ENCODE data around the gene DCLRE1A.

Gene DCLRE1A

DNA sequence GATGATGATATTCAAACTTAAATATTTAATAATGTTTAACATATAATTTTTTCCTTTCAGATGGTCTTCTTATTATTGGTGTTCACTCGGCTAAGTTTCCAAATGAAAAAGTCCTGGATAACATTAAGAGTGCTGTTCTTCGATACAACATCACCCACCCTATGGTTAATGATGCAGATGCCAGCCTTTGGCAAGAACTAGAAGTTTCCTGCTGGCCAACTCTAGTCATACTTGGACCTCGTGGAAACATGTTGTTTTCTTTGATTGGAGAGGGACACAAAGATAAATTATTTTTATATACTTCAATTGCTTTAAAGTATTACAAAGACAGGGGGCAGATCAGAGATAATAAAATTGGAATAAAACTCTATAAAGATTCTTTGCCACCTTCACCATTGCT lies 22.6 kb upstream of the DCLRE1A start:
- H3K9me3 ChIP-seq (ENCODE audit: control insufficient read depth, low read length) = no peaks in the 10 kb centered on the region
- no peak overlapping the region for H3K4me3 ChIP-seq (ENCODE audit: low read length)
- no peaks in the 10 kb centered on the region for H3K4me1 ChIP-seq (ENCODE audit: control insufficient read depth, insufficient read depth, low read length)
- H3K9ac ChIP-seq (ENCODE audit: low read length) = no peak overlapping the region
- no peaks in the 10 kb centered on the region for H3K27me3 ChIP-seq (ENCODE audit: control insufficient read depth, insufficient read depth, low read length)
- no peaks in the 10 kb centered on the region for H3K36me3 ChIP-seq (ENCODE audit: control insufficient read depth, insufficient read depth, low read length)

DNA sequence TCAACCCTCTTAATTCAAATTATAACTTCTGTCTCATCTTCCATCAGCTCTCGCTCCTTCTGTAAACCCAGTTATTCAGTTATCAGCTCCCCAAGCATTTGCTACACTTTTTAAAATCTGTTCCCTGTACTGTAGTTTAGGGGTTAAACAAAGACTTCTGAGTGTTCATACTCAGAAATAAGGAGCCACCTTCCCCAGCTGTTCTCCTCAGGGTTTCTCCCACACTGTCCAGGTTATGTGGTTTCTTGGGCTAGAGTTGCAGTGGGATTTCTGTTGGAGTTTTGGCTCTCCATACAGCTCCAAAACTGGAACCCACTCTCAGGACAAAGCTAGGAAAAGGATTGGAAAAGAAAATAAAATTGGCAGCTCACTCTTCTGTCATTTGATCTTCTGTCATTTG lies 21.3 kb upstream of the DCLRE1A start:
- Histone ChIP-seq H3K9ac (ENCODE audit: low read length) (no peak overlapping the region), H3K9me3 (ENCODE audit: control insufficient read depth, low read length) (no peaks in the 10 kb centered on the region), H3K4me1 (ENCODE audit: control insufficient read depth, insufficient read depth, low read length) (no peaks in the 10 kb centered on the region), H3K27me3 (ENCODE audit: control insufficient read depth, insufficient read depth, low read length) (no peaks in the 10 kb centered on the region), H3K4me3 (ENCODE audit: low read length) (no peak overlapping the region), H3K36me3 (ENCODE audit: control insufficient read depth, insufficient read depth, low read length) (no peaks in the 10 kb centered on the region)

DNA sequence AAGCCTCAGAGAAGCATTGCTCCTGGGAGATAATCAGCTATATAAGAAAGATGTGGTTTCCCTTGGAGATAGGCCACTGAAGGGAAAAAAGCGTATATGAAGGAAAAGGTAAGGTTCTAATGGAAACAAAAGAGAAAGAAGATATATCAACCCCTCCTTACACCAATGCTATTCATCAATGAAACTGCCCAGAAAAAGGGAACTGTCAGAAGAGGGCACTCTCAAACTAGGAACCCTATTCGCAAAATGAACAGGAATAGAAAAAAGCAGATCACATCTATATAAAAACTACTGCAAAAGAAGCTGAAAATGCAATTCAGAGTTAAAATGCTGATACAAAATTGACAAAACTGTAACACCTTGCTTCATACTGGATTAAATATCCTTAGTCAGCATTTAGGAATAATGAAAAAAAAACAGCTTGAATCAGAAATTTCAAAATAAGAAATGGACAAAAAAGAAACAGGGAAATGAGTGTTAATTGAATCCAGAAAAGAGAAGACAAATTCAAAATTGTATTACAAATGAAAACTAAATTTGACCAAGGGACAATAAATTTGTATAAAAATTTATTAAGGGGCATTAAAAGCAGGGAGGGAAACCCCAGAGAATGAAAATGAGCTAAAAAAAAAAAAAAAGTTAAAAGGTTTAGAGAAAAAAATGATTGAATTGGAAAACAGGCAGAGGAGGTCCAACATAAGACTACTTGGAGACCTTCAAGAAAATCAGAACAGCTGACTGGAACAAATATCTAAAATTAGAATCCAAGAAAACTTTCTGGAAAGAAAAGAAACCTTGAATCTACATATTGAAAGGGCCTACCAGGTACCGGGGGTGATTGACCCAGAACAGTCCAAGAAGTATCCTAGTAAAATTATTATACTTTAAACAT lies 18.5 kb upstream of the DCLRE1A start:
- no peaks in the 10 kb centered on the region for H3K9me3 ChIP-seq (ENCODE audit: control insufficient read depth, low read length)
- no peaks in the 10 kb centered on the region for H3K4me1 ChIP-seq (ENCODE audit: control insufficient read depth, insufficient read depth, low read length)
- no peak overlapping the region for H3K9ac ChIP-seq (ENCODE audit: low read length)
- no peaks in the 10 kb centered on the region for H3K36me3 ChIP-seq (ENCODE audit: control insufficient read depth, insufficient read depth, low read length)
- H3K4me3 ChIP-seq (ENCODE audit: low read length) = no peak overlapping the region
- H3K27me3 ChIP-seq (ENCODE audit: control insufficient read depth, insufficient read depth, low read length) = no peaks in the 10 kb centered on the region

DNA sequence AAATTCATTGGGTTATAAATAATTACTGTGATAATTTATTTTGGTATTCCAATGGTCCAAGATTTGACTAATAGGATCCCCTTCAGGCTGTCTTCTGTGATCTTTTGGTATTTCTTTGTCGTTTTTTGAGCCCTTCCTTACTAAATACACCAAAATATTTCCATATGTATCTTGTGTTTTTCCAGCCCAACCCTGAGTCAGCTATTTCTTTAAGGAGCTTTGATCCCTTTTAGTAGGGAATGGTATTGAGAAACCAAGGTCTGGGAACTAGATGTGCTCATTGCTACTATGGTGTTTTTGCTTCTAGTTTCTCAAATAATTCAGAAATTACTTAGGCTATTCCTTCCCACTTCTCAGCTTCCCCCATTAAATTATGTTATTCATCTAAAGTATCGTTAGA lies 15.9 kb upstream of the DCLRE1A start:
- no peak overlapping the region for H3K4me3 ChIP-seq (ENCODE audit: low read length)
- H3K9ac ChIP-seq (ENCODE audit: low read length) = no peak overlapping the region
- no peaks in the 10 kb centered on the region for H3K4me1 ChIP-seq (ENCODE audit: control insufficient read depth, insufficient read depth, low read length)
- H3K36me3 ChIP-seq (ENCODE audit: control insufficient read depth, insufficient read depth, low read length) = no peaks in the 10 kb centered on the region
- no peaks in the 10 kb centered on the region for H3K27me3 ChIP-seq (ENCODE audit: control insufficient read depth, insufficient read depth, low read length)
- no peaks in the 10 kb centered on the region for H3K9me3 ChIP-seq (ENCODE audit: control insufficient read depth, low read length)

DNA sequence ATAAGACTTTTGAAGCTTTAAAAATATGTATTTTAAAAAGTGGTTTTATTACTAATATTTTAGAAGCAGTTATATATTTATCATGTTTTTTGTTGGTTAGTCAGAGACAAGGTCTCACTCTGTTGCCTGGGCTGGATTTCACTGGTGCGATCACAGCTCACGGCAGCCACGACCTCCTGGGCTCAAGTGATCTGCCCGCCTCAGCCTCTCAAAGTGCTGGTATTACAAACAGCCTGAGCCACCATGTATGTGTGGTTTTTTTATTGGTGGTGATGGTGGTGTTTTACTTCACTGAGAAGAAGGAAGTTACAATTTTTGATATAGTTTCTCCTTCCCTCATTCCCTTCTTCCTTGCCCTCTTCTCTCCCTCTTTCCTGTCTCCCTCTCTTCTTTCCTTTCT lies 14.0 kb upstream of the DCLRE1A start:
- no peak overlapping the region for H3K4me3 ChIP-seq (ENCODE audit: low read length)
- H3K9ac ChIP-seq (ENCODE audit: low read length) = no peak overlapping the region
- H3K36me3 ChIP-seq (ENCODE audit: control insufficient read depth, insufficient read depth, low read length) = no peaks in the 10 kb centered on the region
- no peaks in the 10 kb centered on the region for H3K27me3 ChIP-seq (ENCODE audit: control insufficient read depth, insufficient read depth, low read length)
- no peaks in the 10 kb centered on the region for H3K9me3 ChIP-seq (ENCODE audit: control insufficient read depth, low read length)
- no peaks in the 10 kb centered on the region for H3K4me1 ChIP-seq (ENCODE audit: control insufficient read depth, insufficient read depth, low read length)

DNA sequence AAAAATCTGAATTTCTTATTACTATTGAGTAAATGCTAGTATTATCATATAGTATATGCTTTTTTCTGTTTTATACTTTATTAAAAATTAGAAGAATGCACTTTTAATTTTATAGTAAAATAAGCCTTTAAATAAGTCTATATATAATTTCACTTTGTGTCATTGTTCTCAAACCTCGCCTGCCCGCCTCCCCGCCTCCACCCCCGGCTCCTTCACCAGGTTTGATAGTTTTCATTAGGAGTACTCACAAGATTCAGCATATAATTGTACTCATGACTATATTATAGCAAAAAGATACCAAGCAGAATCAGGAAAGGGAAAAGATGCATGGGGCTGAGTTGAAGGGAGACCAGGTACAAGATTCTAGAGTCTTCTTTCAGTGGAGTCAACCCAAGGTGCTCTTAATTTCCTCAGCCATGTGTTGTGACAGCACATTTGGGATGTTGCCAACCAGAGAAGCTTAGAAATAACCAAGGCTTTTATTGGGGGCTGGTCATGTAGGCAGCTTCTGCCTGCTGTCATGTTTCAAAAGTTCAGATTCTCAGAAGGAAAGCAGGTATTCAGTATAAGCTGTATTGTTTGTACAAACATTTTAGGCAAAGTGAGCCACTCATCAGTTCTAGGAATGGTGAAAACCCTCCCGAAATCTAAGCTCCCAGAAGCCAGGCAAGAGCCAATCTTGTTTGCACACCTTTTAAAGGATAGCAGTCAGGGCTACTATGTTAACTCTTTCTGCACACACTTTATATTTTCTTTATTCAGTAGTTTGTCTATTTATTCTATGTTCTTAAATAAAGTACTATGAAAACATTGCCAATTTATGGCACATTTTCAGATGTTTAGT lies 12.9 kb upstream of the DCLRE1A start:
- H3K9me3 ChIP-seq (ENCODE audit: control insufficient read depth, low read length) = no peaks in the 10 kb centered on the region
- H3K36me3 ChIP-seq (ENCODE audit: control insufficient read depth, insufficient read depth, low read length) = no peaks in the 10 kb centered on the region
- no peak overlapping the region for H3K4me3 ChIP-seq (ENCODE audit: low read length)

DNA sequence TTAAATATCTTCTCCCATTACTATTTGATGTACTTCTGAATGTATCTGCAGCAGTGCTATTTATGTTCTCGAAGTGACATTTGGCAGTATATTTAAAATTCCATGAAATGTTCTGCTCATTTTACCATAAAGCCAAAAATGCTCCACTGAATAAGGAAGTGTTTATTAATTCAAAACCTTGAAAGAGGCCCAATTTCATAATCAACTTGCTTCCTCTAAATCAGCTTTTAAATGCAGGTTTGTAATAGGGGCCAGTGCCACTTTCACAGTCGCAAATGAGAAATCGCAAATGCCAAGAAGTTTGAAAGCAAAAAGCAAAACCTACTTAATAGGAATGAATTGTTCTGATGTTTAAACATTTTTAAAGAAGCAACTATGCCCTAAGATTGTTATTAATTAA lies 12.0 kb upstream of the DCLRE1A start:
- Histone ChIP-seq H3K9me3 (ENCODE audit: control insufficient read depth, low read length) (no peaks in the 10 kb centered on the region), H3K27me3 (ENCODE audit: control insufficient read depth, insufficient read depth, low read length) (no peaks in the 10 kb centered on the region), H3K36me3 (ENCODE audit: control insufficient read depth, insufficient read depth, low read length) (no peaks in the 10 kb centered on the region), H3K9ac (ENCODE audit: low read length) (no peak overlapping the region), H3K4me1 (ENCODE audit: control insufficient read depth, insufficient read depth, low read length) (no peaks in the 10 kb centered on the region), H3K4me3 (ENCODE audit: low read length) (no peak overlapping the region)

More for the DNA sequence above, 12.9 kb upstream of the DCLRE1A start:
- no peaks in the 10 kb centered on the region for H3K4me1 ChIP-seq (ENCODE audit: control insufficient read depth, insufficient read depth, low read length)
- H3K27me3 ChIP-seq (ENCODE audit: control insufficient read depth, insufficient read depth, low read length) = no peaks in the 10 kb centered on the region
- H3K9ac ChIP-seq (ENCODE audit: low read length) = no peak overlapping the region

DNA sequence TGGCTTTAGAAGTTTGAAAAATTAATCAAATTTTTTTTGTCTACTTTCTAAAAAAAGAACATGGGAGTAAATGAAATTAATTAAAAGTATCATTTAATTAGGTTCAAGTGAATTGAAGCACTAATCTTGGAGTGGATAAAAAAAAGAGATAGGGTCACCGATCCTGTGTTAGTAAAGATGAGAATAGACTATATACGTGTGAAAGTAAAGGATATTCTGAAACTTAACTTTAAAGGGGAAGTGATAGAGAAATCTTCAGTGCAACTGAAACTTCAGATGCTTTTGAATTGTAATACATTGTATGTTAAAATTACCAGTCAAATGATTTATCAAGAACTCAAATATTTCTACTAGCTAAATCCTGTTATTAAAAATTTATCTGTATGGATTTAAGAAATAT lies 5.4 kb upstream of the DCLRE1A start:
- Histone ChIP-seq H3K9me3 (ENCODE audit: control insufficient read depth, low read length) (no peaks in the 10 kb centered on the region), H3K27me3 (ENCODE audit: control insufficient read depth, insufficient read depth, low read length) (no peaks in the 10 kb centered on the region), H3K4me1 (ENCODE audit: control insufficient read depth, insufficient read depth, low read length) (peaks cover 6% of the 10 kb centered on the region), H3K36me3 (ENCODE audit: control insufficient read depth, insufficient read depth, low read length) (no peaks in the 10 kb centered on the region), H3K4me3 (ENCODE audit: low read length) (no peak overlapping the region), H3K9ac (ENCODE audit: low read length) (no peak overlapping the region)

DNA sequence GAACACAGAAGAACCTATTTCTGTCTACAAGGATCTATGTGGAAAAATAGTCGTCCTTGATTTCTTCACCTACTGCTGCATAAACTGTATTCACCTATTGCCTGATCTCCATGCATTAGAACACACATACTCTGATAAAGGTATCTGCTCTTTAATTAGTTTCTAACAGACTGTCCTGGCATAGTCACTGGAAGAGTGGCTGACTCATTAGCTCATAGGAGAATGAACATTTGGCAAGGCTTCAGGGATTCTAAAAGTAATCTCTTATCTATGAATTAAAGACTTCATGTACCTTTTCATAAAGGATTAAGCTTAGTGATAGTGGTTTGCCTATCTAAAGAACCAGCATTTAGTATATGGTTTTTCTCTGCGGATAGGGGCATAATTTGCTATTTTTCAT lies 4.7 kb upstream of the DCLRE1A start:
- Histone ChIP-seq H3K4me3 (ENCODE audit: low read length) (no peak overlapping the region), H3K36me3 (ENCODE audit: control insufficient read depth, insufficient read depth, low read length) (no peaks in the 10 kb centered on the region), H3K27me3 (ENCODE audit: control insufficient read depth, insufficient read depth, low read length) (no peaks in the 10 kb centered on the region), H3K9ac (ENCODE audit: low read length) (no peak overlapping the region), H3K4me1 (ENCODE audit: control insufficient read depth, insufficient read depth, low read length) (peaks cover 6% of the 10 kb centered on the region), H3K9me3 (ENCODE audit: control insufficient read depth, low read length) (no peaks in the 10 kb centered on the region)

DNA sequence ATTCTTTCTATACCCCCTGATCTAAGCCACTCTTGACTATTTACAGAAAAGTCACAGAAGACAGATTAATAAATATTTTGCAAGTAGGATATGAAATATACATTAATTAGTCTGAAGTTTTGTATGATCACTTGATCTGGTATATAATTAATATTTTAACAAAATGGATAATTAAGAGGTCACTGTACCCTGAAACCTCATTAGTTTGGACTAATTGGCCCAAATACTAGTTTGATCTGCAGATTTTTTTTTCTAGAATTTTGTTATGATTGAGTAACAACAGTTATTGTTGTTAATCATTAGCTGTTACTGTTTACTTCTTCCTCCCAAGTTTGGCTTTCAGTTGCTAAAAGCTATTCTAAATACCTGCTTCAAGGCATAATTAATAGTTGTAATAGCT lies 3.3 kb upstream of the DCLRE1A start:
- H3K27me3 ChIP-seq (ENCODE audit: control insufficient read depth, insufficient read depth, low read length) = no peaks in the 10 kb centered on the region
- H3K4me1 ChIP-seq (ENCODE audit: control insufficient read depth, insufficient read depth, low read length) = peaks cover 6% of the 10 kb centered on the region
- H3K4me3 ChIP-seq (ENCODE audit: low read length) = no peak overlapping the region
- no peaks in the 10 kb centered on the region for H3K9me3 ChIP-seq (ENCODE audit: control insufficient read depth, low read length)
- no peaks in the 10 kb centered on the region for H3K36me3 ChIP-seq (ENCODE audit: control insufficient read depth, insufficient read depth, low read length)
- no peak overlapping the region for H3K9ac ChIP-seq (ENCODE audit: low read length)

DNA sequence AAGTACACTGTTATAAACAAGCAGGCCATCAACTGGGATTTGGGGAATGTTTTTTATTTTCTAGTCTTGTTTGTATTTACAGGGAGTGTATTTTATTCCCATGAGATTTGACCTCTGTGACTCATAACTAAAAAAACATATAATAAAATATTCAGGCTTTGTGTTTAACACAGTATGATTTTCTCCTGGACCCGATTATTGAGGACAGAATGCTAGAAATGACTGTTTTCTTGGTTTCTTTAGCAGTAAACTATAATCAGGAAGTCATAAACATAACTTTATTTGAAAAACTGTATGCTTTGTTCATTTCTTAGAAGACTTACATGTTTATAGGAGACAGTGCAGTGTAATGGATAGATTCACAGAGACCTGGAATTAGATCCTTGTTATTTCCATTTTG lies 2.7 kb upstream of the DCLRE1A start:
- Histone ChIP-seq H3K9me3 (ENCODE audit: control insufficient read depth, low read length) (no peaks in the 10 kb centered on the region), H3K4me1 (ENCODE audit: control insufficient read depth, insufficient read depth, low read length) (peaks cover 6% of the 10 kb centered on the region), H3K27me3 (ENCODE audit: control insufficient read depth, insufficient read depth, low read length) (no peaks in the 10 kb centered on the region), H3K9ac (ENCODE audit: low read length) (peak overlapping the region; percentile 98), H3K4me3 (ENCODE audit: low read length) (no peak overlapping the region), H3K36me3 (ENCODE audit: control insufficient read depth, insufficient read depth, low read length) (no peaks in the 10 kb centered on the region)
